ENCODE measurements around the gene GPC3. TPM values are rescaled to one million over a fixed set of nuclear protein-coding genes. Genes with fewer than 3 reads are reported as not detected.

Gene GPC3
- total RNA-seq, 3 donors from 2014 or later (not counting 1 experiment from before 2014, with no cell fraction given): not detected

GRCh38 chrX:133742602-133743305 is 242.6 kb downstream of the GPC3 start:
- Mint-ChIP-seq H3K4me1 (no peaks in the 10 kb centered on the region), H3K4me3 (no peak overlapping the region), H3K9me3 (no peaks in the 10 kb centered on the region), H3K27me3 (ENCODE audit: low read depth in 2 of 2) (peaks cover 0 to 32% of the 10 kb centered on the region in 2 donors), H3K36me3 (no peaks in the 10 kb centered on the region), H3K27ac (no peak overlapping the region)
- DNase-seq (no peak), ATAC-seq (no peak)
- H3K4me1 ChIP-seq (ENCODE audit: control insufficient read depth, insufficient read depth, low read length): no peaks in the 10 kb centered on the region
- no peak overlapping the region for H3K4me3 ChIP-seq (ENCODE audit: low read length)
- H3K36me3 ChIP-seq (ENCODE audit: control insufficient read depth, insufficient read depth, low read length): no peaks in the 10 kb centered on the region
- no peak overlapping the region for H3K27ac ChIP-seq (ENCODE audit: low read length)
- no peaks in the 10 kb centered on the region for H3K9me3 ChIP-seq (ENCODE audit: control insufficient read depth, insufficient read depth, low read length)
- no peaks in the 10 kb centered on the region for H3K27me3 ChIP-seq (ENCODE audit: control insufficient read depth, insufficient read depth, low read length)
- 100% methylated on average over 1 of the region's 3 CpGs for WGBS (ENCODE audit: insufficient coverage)
- intact Hi-C loops (cut with micrococcal nuclease): no loop called here
- no peak for TF ChIP-seq CTCF (IDR thresholded peaks at IDR 0.05)

DNA sequence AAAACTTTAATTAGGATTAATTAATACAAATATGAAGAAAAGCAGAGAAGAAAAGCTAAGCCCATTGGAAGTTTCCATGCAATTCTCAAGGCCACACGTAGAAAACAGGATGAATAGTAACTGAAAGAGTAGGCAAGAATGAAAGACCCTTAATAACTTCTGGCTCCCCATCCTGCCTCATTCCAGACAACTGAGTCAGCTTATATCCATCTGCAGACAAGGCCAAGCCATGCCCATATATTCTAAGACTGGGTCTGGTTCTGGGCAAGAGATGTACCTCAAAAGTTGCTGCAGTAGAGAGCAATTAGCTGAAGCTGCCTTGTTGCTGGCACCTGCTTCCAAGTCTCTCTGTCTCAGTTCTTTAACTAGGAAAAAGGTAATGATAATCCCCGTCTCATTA is 244.1 kb downstream of the GPC3 start:
- no peak for TF ChIP-seq CTCF (IDR thresholded peaks at IDR 0.05)
- Mint-ChIP-seq H3K36me3 (no peaks in the 10 kb centered on the region), H3K4me1 (no peaks in the 10 kb centered on the region), H3K27me3 (ENCODE audit: low read depth in 2 of 2) (peaks cover 0 to 36% of the 10 kb centered on the region in 2 donors), H3K27ac (no peak overlapping the region), H3K4me3 (no peak overlapping the region), H3K9me3 (no peaks in the 10 kb centered on the region)
- H3K4me3 ChIP-seq (ENCODE audit: low read length): no peak overlapping the region
- H3K27me3 ChIP-seq (ENCODE audit: control insufficient read depth, insufficient read depth, low read length): no peaks in the 10 kb centered on the region
- no CpG with 5 or more reads among the region's 2 CpGs for WGBS (ENCODE audit: insufficient coverage)
- intact Hi-C loops (cut with micrococcal nuclease): no loop called here
- ATAC-seq: no peak
- no peak for DNase-seq
- H3K4me1 ChIP-seq (ENCODE audit: control insufficient read depth, insufficient read depth, low read length): no peaks in the 10 kb centered on the region
- H3K36me3 ChIP-seq (ENCODE audit: control insufficient read depth, insufficient read depth, low read length): no peaks in the 10 kb centered on the region
- no peak overlapping the region for H3K27ac ChIP-seq (ENCODE audit: low read length)
- no peaks in the 10 kb centered on the region for H3K9me3 ChIP-seq (ENCODE audit: control insufficient read depth, insufficient read depth, low read length)

DNA sequence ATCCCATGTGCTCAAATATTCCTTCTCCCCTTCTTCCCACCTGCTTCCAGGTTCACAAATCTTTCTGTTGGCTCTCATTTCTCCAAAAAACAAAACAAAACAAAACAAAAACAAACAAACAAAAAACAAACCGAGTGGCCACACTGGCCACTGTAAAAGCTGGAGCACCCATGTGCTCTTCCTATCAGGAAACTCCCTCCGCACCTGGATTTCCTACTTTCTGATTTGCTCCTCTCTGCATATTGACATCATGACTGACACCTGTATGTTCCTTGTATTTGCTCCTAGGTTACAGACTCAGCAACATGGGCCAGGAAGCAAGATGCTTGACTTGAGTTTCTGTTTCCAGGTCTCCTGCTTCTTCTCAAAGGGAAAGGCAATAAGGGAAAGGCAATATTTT is 258.8 kb downstream of the GPC3 start:
- Mint-ChIP-seq H3K36me3 (no peaks in the 10 kb centered on the region), H3K4me3 (no peak overlapping the region), H3K27ac (no peak overlapping the region), H3K27me3 (ENCODE audit: low read depth in 2 of 2) (peaks cover 9 to 42% of the 10 kb centered on the region in 2 donors), H3K4me1 (no peaks in the 10 kb centered on the region), H3K9me3 (no peaks in the 10 kb centered on the region)
- no peak for TF ChIP-seq CTCF (IDR thresholded peaks at IDR 0.05)
- Histone ChIP-seq H3K4me3 (ENCODE audit: low read length) (no peak overlapping the region), H3K27ac (ENCODE audit: low read length) (no peak overlapping the region), H3K36me3 (ENCODE audit: control insufficient read depth, insufficient read depth, low read length) (no peaks in the 10 kb centered on the region), H3K4me1 (ENCODE audit: control insufficient read depth, insufficient read depth, low read length) (no peaks in the 10 kb centered on the region), H3K27me3 (ENCODE audit: control insufficient read depth, insufficient read depth, low read length) (no peaks in the 10 kb centered on the region), H3K9me3 (ENCODE audit: control insufficient read depth, insufficient read depth, low read length) (no peaks in the 10 kb centered on the region)
- intact Hi-C loops (cut with micrococcal nuclease): no loop called here
- DNase-seq (no peak), ATAC-seq (no peak)
- WGBS (ENCODE audit: insufficient coverage): 73% methylated on average over 2 of the region's 2 CpGs

- Histone ChIP-seq H3K36me3 (ENCODE audit: control insufficient read depth, insufficient read depth, low read length) (no peaks in the 10 kb centered on the region), H3K9me3 (ENCODE audit: control insufficient read depth, insufficient read depth, low read length) (no peaks in the 10 kb centered on the region), H3K27ac (ENCODE audit: low read length) (no peak overlapping the region), H3K4me1 (ENCODE audit: control insufficient read depth, insufficient read depth, low read length) (no peaks in the 10 kb centered on the region), H3K4me3 (ENCODE audit: low read length) (no peak overlapping the region), H3K27me3 (ENCODE audit: control insufficient read depth, insufficient read depth, low read length) (no peaks in the 10 kb centered on the region)
- H3K36me3 Mint-ChIP-seq: no peaks in the 10 kb centered on the region
- ATAC-seq (no peak), DNase-seq (no peak)
- no peak overlapping the region for H3K4me3 Mint-ChIP-seq
- H3K4me1 Mint-ChIP-seq: no peaks in the 10 kb centered on the region
- WGBS (ENCODE audit: insufficient coverage): 94% methylated on average over 2 of the region's 2 CpGs
- TF ChIP-seq CTCF (IDR thresholded peaks at IDR 0.05): no peak
- no peak overlapping the region for H3K27ac Mint-ChIP-seq
- intact Hi-C loops (cut with micrococcal nuclease): no loop called here
- H3K27me3 Mint-ChIP-seq (ENCODE audit: low read depth in 2 of 2): peaks cover 6 to 41% of the 10 kb centered on the region in 2 donors
- no peaks in the 10 kb centered on the region for H3K9me3 Mint-ChIP-seq
Observed at GRCh38 chrX:133726211-133726630, 259.2 kb downstream of the GPC3 start.

All from natural killer cell (primary cell).